K562 (cell line): ENCODE results near the gene MEA1. TPM values are rescaled to one million over a fixed set of nuclear protein-coding genes. Genes with fewer than 3 reads are reported as not detected.

Experiments
- ADNP ChIP-seq: fragments of 200-800 bp; sonication (Bioruptor generic); IDR thresholded peaks from 2 replicates; pipeline ENCODE4 v1.6.1; 2016; ENCODE audit warnings: missing genetic modification characterization, missing compliant biosample characterization
- ZFPM2 ChIP-seq: fragments of 250-450 bp; sonication (Bioruptor Pico); IDR thresholded peaks from 2 replicates; pipeline ENCODE4 v1.5.1; 2022; ENCODE audit warnings: mild to moderate bottlenecking
- polyA plus RNA-seq, 8 experiments: library from polyadenylated mRNA; depleted of rRNA in 4 of 8; stranded (reverse) in 5 of 8; unstranded in 3 of 8; fragments of >200 nt; fragmentation: Nextera tagmentation in 2 of 8; fragmentation: Illumina TruSeq in 1 of 8; extraction: Ambion mirVana in 2 of 8; extraction: Trizol in 1 of 8; gene quantifications; 2 replicates each; pipeline versions ENCODE4 v1.2.1 to v1.2.3, GENCODE V29; 2011 to 2014; ENCODE audit warnings: inconsistent platforms in 1 of 8, missing spikeins in 1 of 8
- total RNA-seq, 7 experiments: library from RNA; depleted of rRNA in 6 of 7; stranded (reverse); fragments of >200 nt in 6 of 7; fragmentation: Illumina TruSeq in 2 of 7; extraction: Trizol in 2 of 7; gene quantifications; 2 replicates each; pipeline versions ENCODE4 v1.2.1 to v1.2.3, GENCODE V29; 2011 to 2021; ENCODE audit warnings: low replicate concordance in 1 of 7
- TF ChIP-seq, protein P1 (sequence below): fragments of 250-450 bp; sonication (Bioruptor Pico); IDR thresholded peaks from 2 replicates; pipeline ENCODE4 v1.4.0; 2020; ENCODE audit warnings: mild to moderate bottlenecking, moderate library complexity, borderline replicate concordance
- TF ChIP-seq, protein P2 (sequence below), 2 experiments: fragments of 450-650 bp in 1 of 2; IDR thresholded peaks; 2 replicates each; pipeline ENCODE4 v1.6.1; 2011 to 2017; ENCODE audit warnings: low read depth in 2 of 2, antibody characterized with exemption in 1 of 2, borderline replicate concordance in 1 of 2, low read length in 1 of 2, mild to moderate bottlenecking in 1 of 2, mixed read lengths in 1 of 2; ENCODE audit not compliant: control insufficient read depth in 1 of 2

The MEA1 gene
- total and polyA plus RNA-seq, 9 of the 15 experiments (the other 6 are each of a cell fraction or from before 2014, with no cell fraction given): 86.8 to 210 (median 152) TPM

GRCh38 chr6:42978839-42979522 is 34.8 kb downstream of the MEA1 start, which contains the start of gene PEX6 (continued):
- TF ChIP-seq, protein P1, sequence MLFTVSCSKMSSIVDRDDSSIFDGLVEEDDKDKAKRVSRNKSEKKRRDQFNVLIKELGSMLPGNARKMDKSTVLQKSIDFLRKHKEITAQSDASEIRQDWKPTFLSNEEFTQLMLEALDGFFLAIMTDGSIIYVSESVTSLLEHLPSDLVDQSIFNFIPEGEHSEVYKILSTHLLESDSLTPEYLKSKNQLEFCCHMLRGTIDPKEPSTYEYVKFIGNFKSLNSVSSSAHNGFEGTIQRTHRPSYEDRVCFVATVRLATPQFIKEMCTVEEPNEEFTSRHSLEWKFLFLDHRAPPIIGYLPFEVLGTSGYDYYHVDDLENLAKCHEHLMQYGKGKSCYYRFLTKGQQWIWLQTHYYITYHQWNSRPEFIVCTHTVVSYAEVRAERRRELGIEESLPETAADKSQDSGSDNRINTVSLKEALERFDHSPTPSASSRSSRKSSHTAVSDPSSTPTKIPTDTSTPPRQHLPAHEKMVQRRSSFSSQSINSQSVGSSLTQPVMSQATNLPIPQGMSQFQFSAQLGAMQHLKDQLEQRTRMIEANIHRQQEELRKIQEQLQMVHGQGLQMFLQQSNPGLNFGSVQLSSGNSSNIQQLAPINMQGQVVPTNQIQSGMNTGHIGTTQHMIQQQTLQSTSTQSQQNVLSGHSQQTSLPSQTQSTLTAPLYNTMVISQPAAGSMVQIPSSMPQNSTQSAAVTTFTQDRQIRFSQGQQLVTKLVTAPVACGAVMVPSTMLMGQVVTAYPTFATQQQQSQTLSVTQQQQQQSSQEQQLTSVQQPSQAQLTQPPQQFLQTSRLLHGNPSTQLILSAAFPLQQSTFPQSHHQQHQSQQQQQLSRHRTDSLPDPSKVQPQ (CRISPR knock-in tag): no peak
- no peak for TF ChIP-seq ADNP
- no peak for TF ChIP-seq ZFPM2
- TF ChIP-seq, protein P2, sequence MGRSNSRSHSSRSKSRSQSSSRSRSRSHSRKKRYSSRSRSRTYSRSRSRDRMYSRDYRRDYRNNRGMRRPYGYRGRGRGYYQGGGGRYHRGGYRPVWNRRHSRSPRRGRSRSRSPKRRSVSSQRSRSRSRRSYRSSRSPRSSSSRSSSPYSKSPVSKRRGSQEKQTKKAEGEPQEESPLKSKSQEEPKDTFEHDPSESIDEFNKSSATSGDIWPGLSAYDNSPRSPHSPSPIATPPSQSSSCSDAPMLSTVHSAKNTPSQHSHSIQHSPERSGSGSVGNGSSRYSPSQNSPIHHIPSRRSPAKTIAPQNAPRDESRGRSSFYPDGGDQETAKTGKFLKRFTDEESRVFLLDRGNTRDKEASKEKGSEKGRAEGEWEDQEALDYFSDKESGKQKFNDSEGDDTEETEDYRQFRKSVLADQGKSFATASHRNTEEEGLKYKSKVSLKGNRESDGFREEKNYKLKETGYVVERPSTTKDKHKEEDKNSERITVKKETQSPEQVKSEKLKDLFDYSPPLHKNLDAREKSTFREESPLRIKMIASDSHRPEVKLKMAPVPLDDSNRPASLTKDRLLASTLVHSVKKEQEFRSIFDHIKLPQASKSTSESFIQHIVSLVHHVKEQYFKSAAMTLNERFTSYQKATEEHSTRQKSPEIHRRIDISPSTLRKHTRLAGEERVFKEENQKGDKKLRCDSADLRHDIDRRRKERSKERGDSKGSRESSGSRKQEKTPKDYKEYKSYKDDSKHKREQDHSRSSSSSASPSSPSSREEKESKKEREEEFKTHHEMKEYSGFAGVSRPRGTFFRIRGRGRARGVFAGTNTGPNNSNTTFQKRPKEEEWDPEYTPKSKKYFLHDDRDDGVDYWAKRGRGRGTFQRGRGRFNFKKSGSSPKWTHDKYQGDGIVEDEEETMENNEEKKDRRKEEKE (IDR thresholded peaks at IDR 0.05; ENCODE audit: borderline replicate concordance in 1 of 2, control insufficient read depth in 1 of 2, low read depth in 2 of 2, low read length in 1 of 2): 0 out of 4 replicates have a peak, but pooled peaks of 1 of the 2 experiments have one; percentile 24
